ENCODE data around the gene C3orf33.

DNA sequence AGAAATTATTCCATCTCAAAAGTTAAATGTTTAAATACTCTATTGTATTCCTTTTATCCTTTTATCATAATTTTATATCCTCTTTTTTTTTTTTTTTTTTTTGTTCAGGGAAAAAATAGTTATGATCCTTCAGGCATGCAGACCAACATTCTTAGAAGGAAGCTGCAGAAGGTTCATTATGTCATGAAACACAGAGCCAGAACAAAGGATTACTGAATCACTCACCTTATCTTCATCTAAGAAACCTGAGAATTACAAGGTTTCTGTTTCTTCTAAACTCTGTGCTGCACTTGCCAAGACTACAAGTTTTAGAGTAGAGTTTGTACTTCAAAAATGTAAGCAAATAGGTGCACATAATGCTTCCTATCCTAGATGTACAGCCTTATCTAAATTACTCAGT, 64.5 kb downstream of the C3orf33 start:
- TF ChIP-seq, protein P1, sequence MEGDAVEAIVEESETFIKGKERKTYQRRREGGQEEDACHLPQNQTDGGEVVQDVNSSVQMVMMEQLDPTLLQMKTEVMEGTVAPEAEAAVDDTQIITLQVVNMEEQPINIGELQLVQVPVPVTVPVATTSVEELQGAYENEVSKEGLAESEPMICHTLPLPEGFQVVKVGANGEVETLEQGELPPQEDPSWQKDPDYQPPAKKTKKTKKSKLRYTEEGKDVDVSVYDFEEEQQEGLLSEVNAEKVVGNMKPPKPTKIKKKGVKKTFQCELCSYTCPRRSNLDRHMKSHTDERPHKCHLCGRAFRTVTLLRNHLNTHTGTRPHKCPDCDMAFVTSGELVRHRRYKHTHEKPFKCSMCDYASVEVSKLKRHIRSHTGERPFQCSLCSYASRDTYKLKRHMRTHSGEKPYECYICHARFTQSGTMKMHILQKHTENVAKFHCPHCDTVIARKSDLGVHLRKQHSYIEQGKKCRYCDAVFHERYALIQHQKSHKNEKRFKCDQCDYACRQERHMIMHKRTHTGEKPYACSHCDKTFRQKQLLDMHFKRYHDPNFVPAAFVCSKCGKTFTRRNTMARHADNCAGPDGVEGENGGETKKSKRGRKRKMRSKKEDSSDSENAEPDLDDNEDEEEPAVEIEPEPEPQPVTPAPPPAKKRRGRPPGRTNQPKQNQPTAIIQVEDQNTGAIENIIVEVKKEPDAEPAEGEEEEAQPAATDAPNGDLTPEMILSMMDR (IDR thresholded peaks at IDR 0.05 in 8 of 11, conservative IDR thresholded peaks at IDR 0.05 in 3 of 11), result no peak
- TF ChIP-seq POLR2AphosphoS5 (IDR thresholded peaks at IDR 0.05), result no peak

Measured in spleen (tissue), 7 donors.